ENCODE data around the gene HAUS8.
A peak's percentile ranks its signal among the peaks of the same experiment; 100 is the strongest.
"Not testable (repeated sequence)": the region's sequence is repeated elsewhere in the genome, so short reads cannot be mapped to it uniquely, and the experiment has no call there.

Gene HAUS8

DNA sequence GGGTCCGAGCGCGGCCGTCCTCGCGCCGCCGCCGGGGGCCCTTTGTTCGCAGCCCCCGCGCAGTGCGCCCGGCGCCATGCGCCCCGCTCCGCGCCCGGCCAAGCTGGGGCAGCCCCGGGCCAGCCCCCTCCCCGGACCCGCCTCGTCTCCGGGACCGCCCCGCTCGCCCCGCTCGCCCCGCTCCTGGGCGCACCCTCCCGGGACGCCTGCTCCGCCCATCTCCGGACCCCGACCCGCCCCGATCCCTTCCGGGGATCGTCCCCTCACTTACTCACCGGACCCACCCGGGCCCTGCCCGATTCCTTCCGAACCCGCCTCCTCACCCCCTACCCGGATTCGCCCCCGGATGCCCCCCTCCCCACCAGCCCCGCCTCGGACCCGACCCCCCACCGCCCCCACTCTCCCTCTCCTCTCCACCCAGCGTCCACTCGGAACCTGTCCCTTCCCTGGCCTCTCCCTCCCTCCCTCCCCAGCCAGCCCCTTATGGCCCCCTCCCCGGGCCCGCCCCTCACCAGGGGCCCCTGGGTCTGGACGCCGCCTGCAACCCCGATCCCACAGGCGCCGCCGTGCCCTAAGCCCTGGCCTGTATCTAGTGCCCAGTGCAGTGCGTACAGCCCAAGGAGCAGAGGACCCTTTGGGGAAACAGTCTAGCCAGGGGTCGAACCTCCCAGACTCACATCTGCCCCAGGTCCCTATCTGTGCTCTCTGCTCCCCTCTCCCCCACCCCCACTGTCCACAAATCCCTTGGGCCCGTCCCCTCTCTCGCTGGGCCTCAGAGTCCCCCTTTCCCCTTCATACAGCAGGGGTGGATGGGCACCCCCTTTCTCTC is 48.3 kb downstream of the HAUS8 start, which contains the start of gene CPAMD8:
CPAMD8 (minus strand) TSS at position 105 of the 829 bp plus-strand sequence. CDS start 168 bp downstream, outside the sequence.
- peak; percentile 61 for DNase-seq

DNA sequence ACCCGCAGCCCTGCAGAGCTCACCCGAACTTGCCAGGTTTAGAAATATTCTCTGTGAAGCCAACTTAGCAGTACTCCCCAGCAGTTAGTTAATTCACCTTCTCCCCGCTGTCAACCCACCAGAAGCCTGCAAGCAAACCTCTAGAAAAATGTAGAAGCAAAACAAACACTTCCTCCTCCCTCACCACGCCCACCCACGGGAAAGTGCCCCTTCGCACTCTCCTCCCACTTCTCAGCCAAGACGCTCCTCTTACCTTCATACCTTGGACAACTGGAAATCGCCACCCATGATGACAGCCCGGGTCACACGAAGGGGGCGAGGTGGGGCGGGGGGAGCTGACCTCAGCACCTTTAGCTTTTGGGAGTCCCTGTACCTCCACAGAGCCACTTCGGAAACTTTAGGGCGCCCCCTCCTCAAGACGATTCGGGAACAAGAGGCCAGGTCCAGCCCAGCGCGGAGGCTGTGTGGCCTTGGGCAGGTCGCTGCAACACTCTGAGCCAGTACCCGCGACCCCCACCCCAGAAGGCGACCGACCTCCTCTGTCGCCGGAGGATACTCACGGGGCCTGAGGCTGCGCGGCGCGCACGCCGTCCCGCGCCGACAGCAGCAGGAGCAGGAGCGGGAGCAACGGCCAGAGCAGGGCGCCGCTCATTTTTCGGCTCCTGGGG is 49.1 kb downstream of the HAUS8 start:
- DNase-seq, result peak; percentile 68

DNA sequence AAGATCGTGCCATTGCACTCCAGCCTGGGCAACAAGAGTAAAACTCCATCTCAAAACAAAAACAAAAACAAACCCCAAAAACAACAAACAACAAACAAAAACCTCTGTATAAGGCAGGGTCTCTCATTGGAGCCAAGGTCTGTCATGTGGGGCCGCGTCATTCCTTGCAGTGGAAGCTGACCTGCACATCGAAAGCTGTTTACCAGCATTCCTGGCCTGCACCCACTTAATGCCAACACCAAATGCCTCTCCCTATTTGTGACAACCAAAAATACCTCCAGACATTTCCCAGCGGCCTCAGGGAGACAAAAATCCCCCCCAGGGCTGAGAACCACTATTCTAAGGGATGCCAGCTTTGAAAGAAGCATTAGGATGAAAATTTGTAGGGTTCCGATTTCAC is 49.9 kb downstream of the HAUS8 start:
- DNase-seq, result no peak

DNA sequence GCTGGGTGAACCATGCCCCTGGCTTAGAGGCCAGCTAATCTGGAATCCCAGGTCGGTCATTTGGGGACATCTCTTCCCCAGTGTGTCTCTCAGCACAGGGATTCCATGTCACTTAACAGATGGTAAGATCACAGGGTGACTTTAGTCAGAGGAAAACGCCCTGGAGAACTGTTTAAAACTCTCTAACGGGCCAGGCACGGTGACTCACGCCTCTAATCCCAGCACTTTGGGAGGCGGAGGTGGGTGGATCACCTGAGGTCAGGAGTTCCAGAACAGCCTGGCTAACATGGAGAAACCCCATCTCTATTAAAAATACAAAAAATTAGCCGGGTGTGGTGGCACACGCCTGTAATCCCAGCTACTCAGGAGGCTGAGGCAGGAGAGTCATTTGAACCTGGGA is 50.3 kb downstream of the HAUS8 start:
- not testable (repeated sequence) for DNase-seq

DNA sequence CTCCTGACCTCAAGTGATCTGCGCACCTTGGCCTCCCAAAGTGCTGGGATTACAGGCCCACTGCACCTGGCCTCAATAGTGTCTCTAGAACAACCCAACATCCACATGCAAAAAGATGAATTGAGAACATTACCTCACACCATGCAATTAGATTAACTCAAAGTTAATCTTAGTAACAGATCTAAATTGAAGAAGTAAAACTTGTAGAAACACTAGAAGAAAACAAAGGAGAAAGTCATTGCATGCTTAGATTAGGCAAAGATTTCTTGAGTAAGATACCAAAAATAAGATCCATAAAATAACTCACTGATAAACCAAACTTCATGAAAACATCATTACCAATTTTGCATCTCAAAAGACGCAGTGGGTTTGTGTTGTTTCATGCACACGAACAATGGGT is 51.4 kb downstream of the HAUS8 start:
- no peak for DNase-seq

DNA sequence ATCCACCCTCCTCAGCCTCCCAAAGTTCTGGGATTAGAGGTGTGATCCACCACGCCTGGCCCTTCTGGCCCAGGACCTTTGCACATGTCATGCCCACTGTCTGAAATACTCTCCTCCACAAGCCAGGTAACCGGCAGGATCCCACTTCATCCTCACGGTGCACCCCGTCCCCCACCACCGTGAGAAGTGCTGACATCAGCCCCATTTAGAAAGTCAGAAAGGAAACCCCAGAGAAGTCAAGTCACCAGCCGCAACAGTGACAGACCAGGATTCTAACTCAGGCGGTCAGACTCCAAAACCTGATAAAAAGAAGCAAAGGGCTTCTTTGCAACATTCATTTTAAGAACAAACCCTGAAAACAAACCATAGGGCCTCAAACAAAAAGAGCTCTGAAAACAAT is 52.5 kb downstream of the HAUS8 start:
- no peak for DNase-seq

DNA sequence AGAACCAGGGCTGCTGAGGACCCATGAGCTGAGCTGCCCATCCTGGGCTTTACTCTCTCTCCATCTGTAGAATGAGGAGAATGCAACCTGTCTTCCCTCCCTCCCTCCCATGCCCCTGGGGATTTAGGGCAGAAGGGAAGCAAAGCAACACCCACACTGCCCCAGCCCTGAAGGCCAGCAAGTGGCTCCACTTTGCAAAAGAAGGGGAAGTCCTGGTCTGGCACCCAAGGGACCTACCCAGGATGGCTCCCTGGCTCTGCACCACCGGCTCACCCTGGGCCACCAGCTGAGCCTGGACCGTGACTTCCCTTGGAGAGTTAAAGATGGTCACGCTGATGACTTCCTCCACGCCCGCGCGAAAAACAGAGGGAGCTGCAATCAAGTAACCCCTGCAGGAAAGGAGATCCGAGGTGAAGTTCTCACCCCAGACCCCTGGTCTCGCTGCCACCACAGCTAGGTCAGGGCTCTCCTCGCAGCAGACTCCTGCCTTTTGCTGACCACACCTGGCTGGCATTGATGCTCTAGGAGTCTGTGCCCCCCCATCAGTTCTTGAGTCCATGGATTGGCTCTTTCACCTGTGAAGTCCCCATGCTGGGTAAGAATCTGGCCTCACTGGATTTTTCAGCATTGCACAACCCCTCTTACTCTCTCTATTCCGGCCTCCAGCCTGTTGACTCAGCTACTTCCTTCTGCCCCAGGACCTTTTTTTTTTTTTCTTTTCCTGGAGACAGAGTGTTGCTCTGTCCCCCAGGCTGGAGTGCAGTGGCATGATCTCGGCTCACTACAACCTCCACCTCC is 53.3 kb downstream of the HAUS8 start:
- DNase-seq, result no peak

DNA sequence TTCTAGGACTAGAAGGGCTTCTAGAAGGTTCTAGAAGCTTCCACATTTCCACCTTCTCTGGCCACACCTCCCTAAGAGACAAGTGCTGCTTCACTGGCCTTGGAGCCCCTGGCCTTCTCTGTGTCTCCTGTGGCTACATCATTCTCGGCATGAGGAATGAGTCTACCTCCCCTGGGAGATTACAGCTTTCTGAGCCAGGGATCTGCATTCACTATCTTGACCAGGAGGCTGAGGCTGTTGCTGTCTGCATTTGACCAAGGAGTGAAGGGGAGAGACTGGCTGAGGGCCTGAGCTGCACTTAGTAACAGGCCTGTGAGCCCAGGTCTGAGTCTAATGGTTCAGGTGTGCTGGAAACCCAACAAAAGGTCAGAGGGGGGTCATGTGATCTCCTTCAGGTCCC is 53.9 kb downstream of the HAUS8 start:
- DNase-seq, result no peak

DNA sequence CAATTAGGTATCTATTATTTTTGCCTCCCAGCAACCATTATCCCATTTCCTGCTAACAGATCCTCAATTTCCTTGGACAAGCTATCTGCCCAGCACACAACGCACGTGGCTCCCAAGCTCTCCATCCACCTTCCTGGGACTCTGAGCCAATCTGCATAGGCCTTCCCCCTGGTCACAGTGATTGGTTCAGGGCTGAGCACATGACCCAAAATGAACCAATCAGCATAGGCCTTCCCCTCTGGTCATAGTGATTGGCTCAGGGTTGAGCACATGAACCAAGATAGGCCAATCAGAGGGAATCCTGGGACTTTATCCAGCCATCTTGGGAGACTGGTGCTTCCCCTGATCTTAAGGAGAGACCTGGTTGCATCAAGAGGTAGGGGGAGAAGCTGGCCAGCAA is 54.4 kb downstream of the HAUS8 start:
- DNase-seq, result peak; percentile 21

DNA sequence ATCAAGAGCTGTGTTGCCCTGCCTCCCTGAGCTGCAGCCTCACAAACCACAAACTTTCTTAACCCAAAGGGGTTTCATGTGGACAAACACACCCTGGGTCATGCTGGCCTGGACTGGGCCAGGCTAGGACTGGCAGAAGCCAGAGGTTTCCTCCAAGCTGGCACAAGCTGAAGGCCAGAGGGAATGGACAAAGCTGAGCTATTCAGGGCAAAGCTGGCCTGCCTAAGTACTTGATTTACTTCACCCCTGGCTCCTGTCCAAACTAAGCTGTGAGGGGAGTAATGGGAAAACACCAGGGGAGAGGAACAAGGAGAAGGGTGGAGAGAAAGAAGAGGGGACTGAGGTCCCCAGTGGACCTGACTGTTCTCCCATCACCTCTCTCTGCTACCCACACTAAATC is 54.9 kb downstream of the HAUS8 start:
- DNase-seq, result no peak

DNA sequence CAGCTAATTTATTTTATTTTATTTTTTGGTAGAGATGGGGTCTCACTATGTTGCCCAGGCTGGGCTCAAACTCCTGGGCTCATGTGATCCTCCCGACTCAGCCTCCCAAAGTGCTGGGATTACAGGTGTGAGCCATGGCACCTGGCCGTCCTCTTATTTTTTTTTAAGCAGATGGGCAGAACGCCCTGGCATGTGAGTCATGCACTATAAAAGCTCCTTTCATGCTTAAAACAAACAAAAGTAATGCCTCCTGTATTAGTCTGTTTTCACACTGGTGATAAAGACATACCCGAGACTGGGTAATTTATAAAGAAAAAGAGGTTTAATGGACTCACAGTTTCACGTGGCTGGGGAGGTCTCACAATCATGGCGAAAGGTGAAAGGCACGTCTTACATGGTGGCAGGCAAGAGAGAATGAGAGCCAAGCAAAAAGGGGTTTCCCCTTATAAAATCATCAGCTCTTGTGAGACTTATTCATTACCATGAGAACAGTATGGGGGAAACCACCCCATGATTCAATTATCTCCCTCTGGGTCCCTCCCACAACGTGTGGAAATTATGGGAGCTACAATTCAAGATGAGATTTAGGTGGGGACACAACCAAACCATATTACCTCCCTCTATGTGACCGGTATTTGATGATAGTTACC is 60.9 kb downstream of the HAUS8 start:
- not testable (repeated sequence) for DNase-seq

DNA sequence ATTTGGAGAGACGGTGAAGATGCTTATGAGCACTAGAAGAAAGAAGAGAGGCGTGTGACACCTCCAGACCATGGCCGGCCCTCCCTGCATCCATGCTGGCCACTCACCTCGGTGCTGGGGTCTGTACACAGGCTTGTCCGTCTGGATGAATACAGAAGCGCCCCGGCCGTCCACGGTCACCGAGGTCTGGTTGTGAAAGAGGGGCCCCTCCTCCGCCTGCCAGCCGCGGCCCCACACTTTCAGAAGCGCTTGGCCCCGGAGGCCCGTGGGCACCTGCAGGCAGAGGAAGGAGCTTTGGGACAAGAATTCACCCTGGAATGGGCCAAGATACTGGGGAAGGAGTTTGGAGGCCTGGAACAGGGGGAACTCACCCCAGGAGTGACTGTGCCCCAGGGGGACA is 63.8 kb downstream of the HAUS8 start:
- no peak for DNase-seq

DNA sequence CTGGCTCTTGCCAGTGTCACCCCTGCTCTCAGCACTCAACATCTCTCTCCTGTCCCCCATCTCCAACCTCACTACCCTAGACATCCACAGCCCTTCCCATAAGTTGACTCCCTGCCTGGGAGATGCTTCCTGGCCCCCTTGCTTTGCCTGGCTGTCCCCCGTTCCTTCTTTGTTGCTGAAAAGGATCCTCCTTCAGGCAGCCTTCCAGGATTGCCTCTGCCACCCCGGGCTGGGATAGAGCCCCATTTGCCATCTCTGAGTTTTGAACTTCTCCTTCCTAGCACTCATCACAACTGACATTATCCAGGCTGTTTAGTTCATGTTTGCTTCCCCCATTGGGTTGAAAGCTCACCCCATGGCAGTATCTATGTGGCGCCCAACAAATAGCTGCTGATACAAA is 68.7 kb downstream of the HAUS8 start:
- DNase-seq, result no peak

DNA sequence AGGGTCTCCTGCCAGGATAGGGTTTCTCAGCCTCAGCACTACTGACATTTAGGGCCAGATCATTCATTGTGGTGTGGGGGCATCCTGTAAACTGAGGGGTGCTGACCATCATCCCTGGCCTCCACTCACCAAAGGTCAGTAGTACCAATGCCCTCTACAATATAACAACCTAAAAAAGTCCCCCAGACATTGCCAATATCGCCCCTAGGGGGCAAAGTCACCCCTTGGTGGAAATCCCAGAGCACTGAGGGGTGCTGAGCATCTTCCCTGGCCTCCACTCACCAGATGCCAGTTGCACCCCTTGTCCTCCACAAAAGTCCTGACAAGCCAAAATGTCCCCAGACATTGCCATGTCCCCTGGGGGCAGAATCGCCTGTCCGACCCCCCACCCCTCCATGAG is 70.3 kb downstream of the HAUS8 start:
- DNase-seq, result no peak

DNA sequence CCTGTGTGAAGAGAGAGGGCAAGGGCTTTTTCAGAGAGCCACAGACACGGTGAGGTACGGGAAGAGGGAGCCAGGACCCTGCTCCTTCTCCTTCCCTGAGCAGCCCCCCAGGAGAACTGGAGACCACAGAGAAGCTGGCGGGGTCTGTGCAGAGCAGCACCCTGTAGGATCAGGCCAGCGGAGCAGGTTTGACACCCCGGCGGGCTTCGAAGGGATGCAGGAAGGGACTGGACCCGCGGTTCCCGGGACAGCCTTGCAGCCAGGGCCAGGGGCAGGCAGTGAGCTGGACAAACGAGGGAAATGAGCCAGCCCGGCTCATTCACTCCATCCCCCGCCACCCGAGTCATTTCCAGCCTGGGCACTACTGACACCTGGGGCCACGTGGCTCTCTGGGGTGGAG is 70.9 kb downstream of the HAUS8 start:
- no peak for DNase-seq

DNA sequence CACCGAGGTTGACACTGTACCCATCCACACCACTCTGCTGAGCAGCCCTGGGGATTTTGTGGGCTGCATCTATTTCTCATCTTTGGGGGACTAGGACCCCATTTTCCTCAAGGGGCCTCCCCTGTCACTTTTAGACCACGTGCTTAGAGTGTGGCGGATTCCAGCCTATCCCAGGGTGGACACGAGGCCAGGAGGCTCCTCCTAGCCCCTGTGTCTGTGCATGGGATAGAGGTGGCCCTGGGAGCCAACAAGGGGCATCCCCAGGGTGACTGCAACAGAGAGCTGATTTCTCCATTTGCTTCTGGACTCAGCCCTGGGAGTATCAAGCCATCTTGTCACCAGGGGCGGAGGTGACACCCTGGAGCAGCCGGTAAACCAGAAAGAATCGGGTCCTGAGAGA is 72.8 kb downstream of the HAUS8 start:
- no peak for DNase-seq

DNA sequence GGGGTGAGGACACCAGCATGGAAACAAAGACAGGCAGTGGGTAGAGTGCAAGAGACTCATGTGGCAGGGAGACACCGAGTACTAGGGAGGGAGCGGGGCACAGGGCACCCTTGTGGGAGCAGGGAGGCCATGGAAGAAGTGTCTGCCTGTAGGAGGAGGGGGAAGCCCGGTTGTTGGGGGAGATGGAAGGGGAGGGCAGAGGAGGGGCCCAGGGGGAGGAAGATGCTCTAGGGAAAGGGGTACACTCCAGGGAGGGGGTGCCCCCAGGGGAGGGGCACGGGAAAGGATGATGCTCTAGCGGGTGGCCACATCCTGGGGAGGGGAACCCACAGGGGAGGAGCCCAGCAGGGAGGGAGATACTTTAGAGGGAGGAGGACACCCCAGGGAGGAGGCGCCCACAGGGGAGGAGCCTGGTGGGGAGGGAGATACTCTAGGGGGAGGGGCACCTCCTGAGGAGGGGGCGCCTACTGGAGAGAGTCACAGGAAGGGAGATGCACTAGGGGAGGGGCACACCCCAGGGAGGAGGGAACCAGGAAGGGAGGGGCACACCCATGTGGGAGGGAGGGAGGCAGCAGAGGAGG is 73.6 kb downstream of the HAUS8 start:
- DNase-seq, result no peak
